Limb (tissue), 2 donors: ENCODE results near the gene PSMB7.

Source experiments
- DNase-seq, 2 donors: peaks; one replicate each; pipeline ENCODE4 v3.0.0-alpha.2; 2016; ENCODE audit errors: extremely low spot score in 2 of 2

Gene PSMB7

DNA sequence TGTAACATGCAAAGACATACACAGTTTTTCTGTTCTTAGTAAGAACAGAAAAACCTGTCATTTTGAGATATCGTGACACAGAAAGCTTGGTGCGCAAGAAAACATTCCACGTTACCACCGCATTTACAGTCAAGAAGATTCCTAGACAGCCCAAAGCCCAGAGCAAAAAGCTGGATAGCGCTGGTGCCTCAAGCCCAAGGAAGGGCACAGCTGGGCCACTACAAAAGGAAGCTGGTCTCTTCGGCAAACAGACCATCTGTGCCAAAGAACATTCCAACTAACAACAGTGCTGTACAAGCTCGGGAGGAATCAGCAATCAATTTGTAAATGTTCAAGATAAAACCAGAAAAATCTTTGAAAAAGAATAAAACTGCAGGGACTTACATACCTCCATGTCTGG is 31.0 kb downstream of the PSMB7 start:
- no peak for DNase-seq

DNA sequence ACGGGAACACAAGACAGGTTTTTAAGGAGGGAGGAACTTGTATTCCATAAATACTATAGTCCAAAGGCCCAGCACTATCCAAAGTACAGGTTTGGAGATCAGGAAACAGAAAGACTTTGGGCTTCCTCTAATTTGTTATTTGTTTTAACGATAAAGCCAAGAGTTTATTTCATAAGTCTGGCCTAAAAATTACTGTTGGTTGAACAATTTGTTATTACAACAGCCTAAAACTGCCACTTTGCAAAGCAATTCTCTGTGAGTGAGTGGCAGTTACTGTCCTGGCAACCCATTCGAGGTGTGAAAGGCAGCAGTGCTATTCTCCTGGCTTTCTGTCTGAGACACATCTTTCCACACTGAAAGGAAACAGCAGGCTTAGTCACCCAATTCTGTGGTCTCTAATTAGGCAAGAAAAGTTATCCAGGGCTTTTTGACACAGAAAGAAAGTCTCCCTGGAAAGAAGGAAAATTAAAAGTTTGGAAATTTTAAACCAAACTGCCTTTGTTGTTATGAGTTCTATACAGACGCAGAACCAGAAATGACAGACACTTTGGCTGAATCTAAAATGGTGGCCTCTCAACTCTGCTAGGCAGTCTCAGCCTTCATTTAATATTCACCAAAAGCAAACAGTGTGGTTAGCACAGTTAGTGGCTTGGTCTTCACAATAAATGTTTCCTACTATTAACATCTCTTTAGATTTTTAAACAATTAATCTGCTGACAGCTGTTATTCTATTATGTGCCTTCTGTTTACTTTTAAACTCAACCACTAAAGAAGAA is 33.9 kb downstream of the PSMB7 start:
- DNase-seq = no peak

DNA sequence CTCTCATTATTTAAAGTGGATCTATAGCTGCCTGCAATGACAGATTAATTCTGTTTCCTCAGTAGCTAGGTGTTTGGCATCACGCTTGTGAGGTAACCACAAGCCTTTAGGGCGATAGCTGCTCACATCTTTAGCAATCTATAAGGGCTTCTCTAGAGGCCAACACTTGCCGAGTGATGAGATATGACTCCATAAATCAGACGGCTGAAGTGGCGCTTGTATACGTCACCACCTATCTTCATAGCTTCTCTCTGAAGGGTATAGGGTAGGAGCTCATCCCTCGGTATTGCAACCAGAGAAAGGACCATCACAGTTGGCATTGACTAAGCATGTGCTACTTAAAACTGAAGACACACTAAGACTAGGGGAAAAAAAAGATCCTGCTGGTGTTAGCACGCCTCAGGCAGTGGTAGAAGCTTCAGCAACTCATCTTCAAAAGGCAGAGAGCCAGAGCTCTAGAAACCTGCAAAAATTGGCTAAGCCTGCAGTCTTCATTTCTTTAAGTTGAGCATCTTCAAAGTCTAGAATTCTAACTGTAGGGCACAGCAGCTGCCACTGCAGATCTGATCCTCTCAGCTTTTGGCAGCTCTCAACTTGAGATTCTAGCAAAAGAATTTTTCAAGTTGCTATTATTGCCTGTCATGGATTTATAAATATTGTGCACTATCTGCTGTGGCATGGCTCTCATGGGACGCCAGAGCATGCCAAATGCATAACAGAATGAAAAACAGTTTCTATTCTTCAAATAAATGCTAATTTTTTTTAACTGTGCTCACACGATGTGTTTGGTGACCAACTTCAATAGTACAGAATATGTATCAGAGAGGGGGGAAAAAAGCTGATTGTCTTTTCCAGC is 37.5 kb downstream of the PSMB7 start:
- DNase-seq = no peak

DNA sequence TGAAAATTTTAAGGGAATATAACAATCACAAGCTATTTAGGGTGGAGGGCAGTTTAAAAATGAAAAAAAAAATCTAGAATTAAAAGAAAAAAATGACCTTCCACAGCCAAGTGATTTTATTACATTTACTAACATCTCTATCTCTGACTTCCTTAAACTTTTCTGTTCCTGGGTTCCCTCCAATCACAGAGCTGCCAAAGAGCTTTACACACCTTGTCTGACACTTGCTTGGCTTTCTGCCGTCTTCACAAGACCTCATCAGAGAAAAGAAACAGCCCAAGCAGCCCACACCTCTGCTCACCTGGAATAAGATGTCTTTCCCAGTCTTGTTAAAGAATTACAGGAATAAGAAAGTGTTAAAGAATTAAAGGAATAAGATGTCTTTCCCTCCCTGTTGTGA is 38.9 kb downstream of the PSMB7 start:
- no peak for DNase-seq

DNA sequence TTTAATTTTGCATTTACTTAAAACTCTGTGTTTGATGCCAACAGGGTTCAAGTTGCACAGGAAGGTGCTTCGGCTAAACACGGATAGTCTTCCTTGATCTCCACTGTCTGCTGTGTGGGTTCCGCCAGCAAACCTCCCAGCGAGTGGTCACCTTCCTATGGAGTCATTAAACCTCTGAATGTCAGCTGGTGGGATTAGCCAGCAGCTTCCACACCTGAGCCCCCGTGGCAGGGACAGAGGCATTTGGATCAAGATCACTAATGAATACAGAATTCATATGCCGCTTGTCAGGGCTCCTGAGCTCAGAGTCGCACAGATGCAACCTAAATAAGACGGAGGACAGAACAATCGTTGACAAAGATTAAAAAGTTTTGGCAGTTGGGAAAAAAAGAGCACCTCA is 39.5 kb downstream of the PSMB7 start:
- DNase-seq = no peak

DNA sequence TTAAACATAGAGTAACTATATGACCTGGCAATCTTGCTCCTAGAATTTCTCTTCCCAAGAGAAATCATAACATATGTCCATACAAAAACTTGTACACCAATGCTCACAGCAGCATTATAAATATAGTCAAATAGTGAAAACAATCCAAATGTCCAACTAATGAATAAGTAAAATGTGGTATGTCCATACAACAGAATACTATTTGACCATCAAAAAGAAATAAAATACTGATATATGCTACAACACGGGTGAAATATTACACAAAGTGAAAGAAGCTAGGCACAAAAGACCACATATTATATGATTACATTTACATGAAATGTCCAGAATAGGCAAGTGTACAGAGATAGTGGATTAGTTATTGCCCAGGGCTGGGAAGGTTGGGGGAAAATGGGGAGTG is 41.4 kb downstream of the PSMB7 start:
- DNase-seq = no peak

DNA sequence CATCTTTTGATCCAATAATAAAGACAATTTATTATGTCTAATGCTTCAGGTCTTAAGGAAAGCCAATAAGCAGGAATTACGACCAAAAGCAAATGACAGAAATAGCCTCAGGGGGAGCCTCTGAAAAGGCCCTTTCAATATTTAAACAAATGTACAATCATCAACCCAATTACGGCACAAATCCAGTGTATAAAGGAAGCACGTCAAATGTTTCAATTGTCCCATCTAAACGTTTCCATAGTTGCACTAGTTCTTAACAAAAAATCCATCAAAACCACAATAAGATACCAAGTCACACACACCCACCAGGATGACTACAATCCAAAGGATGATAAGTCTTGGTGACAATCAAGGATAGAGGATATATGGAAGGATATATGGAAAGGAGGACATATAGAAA is 41.9 kb downstream of the PSMB7 start:
- no peak for DNase-seq

DNA sequence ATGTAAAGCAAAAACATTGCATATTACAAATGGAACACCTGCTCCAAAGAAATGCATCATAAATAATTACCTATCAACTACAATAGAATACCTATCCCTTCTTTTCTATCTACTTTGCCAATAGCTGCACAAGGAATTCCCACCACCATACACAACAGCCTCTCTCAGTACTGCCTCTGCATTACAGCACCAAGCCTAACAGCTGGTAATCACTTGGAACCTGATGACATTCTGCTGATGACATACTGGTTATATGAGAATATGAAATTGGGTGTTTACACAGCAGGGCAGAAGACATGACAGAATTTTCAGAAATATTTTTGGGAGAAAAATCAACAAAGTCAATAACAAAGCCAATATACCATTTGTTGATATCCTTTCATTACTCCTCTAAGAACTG is 43.2 kb downstream of the PSMB7 start:
- DNase-seq = no peak

DNA sequence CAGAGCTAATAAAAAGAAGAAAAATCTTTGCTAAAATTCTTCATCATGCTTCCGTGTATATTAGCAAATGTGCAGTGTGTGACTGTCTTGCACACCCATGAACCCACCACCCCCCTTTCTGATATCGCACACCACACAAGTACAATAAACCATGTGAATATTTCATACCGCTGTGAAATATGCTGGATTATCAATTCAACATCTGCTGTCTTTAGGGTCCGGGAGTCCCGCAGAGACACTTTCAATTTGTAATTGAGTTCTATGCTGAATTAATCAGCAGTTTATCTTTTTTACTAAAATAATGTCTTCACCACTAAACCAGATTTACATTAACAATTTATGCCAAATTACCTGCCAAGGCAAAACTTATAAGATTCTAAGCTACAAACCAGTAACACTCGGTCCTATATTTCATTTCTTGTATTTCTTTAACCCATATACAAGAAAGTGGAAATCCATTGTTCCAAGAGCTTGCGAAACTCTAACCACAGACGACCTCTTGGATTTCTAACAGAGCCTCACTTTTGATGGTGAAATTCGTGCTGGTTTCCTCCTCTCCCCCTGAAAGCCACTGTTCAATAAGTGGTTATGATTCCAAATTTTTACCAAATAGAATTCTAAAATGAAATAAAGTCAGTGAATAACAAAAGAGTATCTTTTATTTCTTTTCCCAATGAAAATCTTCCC is 44.2 kb downstream of the PSMB7 start:
- DNase-seq = no peak

DNA sequence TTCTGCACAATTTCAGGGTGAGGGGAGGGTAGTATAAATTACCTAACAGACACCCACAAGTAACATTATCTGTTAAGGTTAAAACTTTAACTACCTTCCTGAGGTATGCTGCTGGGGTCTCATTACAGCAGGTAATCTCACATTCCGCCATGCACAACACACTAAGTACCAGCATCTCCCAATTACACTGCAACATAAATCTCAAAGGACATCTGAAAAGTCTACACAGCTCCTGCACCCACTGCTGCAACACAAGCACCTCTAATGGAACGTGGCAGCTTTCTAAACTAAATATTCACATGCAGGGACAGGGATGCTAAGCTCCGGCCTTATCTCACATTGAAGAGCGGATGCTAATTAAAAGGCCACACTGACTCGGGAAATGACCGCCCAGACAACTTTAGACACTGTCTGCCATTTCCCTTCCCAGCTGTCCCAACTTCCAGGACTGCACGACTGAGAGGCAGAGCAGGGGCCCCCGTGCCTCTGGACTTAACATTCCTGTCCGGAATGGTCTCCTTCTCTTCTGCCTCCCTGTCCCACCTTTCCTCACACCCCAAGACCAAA is 45.9 kb downstream of the PSMB7 start:
- no peak for DNase-seq

DNA sequence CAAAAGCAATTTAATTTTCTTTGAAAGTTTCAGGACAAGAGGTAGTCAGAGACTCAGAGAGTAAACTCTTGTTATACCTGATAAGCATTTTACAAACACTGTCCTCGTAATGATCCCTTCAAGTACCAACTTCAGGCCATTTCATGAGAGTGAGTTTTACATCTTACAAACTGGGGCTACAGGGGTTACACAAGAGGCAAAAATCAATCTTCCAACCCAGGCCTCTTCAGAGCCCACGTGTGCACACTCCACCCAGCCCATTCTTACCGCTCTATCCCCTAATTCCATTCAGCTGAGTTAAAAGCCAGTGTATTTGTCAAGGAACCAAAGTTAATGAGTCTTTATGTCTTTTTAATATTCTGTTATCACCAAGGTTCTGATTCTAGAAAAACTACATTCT is 46.5 kb downstream of the PSMB7 start:
- DNase-seq = no peak

DNA sequence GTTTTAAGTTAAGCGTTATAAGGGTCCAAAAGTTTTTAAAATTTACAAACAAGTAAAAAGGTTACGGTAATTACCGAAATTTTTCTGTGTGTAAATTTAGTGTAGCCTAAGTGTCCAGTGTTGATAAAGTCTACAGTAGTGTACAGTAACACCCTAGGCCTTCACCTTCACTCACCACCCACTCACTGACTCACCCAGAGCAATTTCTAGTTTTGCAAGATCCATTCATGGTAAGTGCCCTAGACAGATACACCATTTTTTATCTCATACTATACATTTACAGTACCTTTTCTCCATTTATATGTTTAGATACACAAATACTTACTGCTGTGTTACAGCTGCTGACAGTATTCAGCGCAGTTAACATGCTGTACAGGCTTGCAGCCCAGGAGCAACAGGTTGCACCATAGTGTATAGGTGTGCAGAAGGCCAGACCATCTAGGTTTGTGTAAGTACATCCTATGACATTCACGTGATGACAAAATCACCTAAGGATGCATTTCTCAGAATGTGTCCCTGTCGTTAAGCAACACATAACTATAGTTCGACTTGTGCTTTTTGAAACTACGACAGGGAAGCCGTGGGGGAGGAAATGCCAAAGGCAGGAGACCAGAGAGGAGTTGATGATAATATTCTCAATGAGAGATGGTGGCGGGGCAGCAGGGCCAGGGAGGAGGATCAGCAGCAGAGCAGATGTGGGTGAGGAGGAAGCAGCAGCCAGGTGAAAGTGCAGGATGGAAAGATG is 48.6 kb downstream of the PSMB7 start:
- DNase-seq = no peak

DNA sequence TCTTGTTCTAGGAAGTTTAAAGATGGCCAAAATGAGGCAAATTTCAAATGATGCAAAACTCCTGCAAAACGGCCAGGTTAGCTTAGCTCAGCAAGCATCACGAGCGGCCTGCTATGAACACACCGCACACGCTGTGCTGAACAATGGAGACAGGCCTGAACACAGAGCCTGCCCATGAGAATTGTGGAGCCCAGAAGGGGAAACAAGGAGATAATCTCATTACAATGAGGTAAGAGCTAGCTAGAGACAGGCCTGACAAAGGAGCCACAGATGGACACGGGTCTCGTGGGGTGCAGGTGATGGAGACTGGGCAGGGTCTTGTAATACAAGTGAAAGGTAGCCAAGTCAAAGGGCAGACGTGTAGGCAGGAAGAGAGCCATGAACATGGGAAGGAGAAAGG is 50.2 kb downstream of the PSMB7 start:
- DNase-seq = no peak

DNA sequence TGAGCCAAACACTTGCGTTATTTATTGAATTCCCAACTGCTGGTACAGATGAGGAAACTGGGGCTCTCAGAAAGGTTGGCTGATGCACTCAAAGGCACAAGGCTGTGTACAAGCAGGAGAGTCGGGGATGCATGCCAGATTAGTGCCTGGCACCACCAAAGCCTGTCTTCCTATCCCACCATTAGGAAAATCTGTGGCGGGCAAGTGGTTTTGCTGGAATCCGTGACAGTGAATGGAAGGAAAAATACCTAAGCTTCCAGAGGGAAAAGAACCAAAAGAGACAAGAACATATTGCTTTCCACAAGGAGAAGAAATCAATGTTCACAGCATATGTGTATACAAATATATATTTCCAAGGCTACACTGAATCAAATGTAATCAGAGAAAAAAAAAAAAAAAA is 51.1 kb downstream of the PSMB7 start:
- DNase-seq = no peak

DNA sequence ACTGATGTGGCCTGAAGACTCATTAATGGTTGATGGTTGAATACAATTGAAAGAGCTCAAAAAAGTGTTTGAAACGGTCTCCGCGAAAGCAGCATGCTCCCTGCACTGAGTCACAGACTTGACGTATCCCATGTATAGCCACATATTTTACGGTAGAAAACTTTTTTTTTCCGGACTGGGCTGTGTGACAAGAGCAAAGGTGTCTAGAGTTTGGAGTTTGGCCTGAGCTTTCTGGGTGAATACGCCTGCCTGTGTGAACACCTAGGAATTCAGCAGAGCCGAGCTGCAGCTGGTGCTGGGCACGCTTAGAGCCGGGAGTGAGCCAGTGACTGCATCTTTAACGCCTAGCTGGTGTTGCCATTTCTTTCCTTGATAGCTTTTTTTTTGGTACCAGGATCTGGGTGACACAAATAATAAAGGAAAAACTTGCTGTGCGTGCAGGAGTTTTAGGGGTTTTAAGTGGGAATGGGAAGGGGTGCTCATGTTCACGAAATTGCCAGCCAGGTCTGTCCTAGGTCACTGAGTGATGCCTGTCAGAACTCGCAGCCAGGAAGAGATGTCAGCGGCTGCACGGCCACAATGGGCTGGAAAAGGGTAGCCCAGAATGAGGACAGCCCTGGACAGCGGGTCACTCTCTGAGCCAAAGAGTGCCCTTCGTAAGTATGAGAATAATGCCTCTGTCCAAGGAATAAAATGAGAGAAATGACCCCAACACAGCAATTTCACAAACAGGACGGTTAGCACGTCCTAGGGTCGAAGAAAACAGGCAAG is 51.7 kb downstream of the PSMB7 start:
- no peak for DNase-seq

DNA sequence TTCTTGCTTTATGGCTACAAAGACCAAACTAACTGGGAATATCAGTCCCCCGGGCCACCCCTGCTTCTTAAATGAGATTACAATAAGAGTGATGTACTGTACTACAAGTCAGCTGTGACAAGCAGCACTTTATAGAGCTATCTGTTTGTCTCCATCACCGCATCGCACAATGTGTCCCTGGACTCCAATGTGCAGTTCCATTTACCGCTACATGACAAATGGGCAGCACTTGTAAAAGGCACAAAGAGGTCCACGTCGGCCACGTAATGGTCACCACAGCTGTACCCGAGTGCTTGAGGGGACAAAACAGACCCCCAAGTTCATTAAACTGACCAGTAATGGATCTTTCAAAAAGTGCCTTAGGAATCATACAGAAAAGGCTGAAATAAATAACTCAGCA is 54.1 kb downstream of the PSMB7 start:
- no peak for DNase-seq

DNA sequence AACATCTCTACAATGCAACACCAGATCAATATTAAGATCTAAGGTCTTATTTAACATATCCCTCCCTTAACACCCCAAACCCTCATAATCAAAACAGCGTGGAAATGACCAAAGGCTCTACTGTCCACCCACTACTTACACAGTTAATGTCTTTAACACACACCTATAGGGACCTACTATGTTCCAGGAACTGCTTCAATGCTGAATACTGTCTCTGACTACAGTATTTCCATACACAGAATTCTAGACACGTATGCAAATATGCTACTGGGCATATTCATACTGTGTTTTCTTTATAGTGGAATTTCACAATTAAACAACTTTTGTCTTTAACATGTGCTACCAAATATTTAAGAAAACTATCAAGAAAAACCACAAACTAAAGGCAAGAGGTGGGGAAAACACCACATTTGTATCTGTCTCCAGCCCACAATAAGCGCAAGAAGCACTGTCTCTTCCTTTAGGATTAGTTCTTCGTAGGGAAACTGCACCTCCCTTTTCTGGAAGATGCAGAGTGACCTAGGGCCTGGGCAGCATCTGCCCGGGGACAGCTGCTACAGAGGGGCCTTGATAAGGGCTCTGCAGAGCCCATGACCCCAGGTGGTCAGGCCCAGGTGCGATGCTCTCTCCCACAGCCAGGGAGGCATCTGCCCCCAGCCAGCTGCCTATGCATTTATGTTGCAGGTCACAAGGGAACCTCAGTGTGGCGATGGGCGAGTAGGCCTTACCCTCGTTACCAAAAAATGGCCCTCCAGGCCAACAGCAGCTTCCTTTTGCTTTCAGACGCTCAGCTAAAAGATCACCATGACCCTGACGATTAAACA is 55.2 kb downstream of the PSMB7 start:
- no peak for DNase-seq

DNA sequence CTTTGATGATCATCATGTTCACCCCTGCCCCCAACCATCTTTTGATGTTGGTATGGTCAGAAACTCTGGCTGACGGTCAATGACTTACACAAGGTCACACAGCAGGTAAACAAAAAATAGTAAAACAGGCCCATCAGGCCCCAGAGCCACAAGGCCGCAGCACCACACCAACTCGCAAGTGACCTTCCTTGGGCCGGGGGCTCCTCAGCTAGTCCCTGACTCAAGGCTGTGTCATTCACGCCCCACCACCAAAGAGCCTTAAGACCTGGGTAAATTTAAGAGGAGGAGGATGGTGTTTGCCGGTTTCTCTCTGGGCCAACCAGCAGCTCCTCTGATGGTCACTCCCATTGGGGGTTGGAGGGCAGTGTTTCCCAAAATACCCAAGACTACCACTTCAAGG is 55.8 kb downstream of the PSMB7 start:
- DNase-seq = no peak

DNA sequence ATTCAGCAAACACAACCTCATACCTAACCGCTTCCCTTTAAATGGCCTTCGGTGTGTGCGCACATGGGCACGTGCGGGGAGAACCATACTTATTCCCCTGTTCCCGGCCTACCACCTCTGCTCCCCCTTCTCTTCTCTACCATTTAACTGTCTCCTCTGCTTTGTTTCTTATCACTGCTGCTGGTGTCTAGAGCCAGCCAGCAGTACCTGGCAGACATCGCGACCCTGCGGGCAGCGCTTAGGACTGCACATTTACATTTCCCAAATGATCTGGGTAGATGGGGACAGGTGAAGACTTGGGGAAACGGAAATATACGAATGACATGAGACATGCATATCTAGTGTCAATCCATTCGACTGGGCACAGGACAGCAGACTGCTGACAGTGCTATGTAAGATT is 56.6 kb downstream of the PSMB7 start:
- DNase-seq = no peak
